ENCODE measurements around the gene LILRB1. TPM values are rescaled to one million over a fixed set of nuclear protein-coding genes. Genes with fewer than 3 reads are reported as not detected.
"Not testable (repeated sequence)": the region's sequence is repeated elsewhere in the genome, so short reads cannot be mapped to it uniquely, and the experiment has no call there.

The LILRB1 gene
- total RNA-seq, 2 donors from 2014 or later: 17.2 to 22.7 TPM

DNA sequence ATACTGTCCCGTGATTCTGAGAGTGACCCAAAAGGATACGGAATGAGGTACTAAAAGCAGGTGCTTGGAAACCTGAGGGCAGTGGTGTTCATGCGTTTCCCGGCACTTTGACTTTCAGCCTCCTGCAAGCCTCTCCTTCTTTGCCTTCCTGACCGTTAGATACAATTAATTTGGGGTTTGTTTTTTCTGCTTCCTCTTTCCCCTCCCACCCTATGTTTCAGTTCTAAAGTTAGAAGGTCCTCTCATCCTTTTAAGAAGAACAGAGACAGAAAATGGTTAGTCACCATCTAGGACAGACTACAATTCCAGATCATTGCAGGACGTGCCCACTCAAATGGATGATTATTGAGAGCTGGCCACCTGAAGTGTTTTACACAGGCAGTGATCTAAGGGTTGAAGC is 30.7 kb downstream of the LILRB1 start:
- no peaks in the 10 kb centered on the region for H3K36me3 Mint-ChIP-seq
- peaks cover 24 to 29% of the 10 kb centered on the region in 2 donors for H3K27me3 Mint-ChIP-seq
- H3K27ac Mint-ChIP-seq: no peak overlapping the region
- H3K9me3 Mint-ChIP-seq: no peaks in the 10 kb centered on the region
- H3K4me3 Mint-ChIP-seq: no peak overlapping the region
- DNase-seq (ENCODE audit: low spot score) (no peak), ATAC-seq (no peak)
- peaks cover 0 to 3% of the 10 kb centered on the region in 2 donors for H3K4me1 Mint-ChIP-seq (ENCODE audit: low read depth in 2 of 2)

DNA sequence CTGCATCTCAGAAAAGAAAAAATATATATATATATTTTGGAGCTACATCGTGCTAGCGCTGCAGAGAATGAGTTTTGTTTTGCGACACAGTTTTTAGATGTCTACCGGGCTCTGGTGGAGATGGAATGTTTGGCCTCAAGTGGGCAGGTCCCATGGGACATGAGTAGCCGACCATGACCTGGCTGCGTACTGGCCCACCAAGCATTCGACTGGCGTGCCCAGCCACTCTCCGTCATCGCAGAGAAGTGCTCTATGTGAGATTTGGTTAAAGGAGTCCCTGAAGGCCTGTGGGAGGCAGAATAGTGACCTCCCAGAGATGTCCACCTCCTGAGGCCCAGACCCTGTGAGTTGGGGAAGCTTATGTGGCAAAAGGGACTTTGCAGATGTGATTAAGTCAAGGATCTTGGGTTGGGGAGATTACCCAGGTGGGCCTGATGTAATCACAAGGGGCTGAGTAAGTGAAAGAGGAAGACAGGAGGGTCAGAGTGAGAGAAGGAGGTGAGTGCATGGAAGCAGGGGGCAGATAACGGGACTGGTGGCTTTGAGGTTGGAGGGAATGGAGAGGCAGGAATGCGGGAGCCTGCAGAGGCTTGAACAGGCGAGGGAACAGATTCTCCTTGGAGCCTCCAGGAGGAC is 31.7 kb downstream of the LILRB1 start:
- no peak overlapping the region for H3K4me3 Mint-ChIP-seq
- H3K27me3 Mint-ChIP-seq: peaks cover 24 to 26% of the 10 kb centered on the region in 2 donors
- peak overlapping the region in 1 of 2 donors; percentile 45 for H3K27ac Mint-ChIP-seq
- ATAC-seq: no peak
- peaks cover 0 to 3% of the 10 kb centered on the region in 2 donors for H3K4me1 Mint-ChIP-seq (ENCODE audit: low read depth in 2 of 2)
- DNase-seq (ENCODE audit: low spot score): no peak
- H3K9me3 Mint-ChIP-seq: no peaks in the 10 kb centered on the region
- H3K36me3 Mint-ChIP-seq: no peaks in the 10 kb centered on the region

- no peak for DNase-seq (ENCODE audit: low spot score)
- Mint-ChIP-seq H3K27me3 (peaks cover 24 to 27% of the 10 kb centered on the region in 2 donors), H3K27ac (peak within 1 kb of the TSS in 1 of 2 donors; percentile 45), H3K9me3 (no peaks in the 10 kb centered on the region), H3K36me3 (no peaks in the 10 kb centered on the region), H3K4me3 (no peak within 1 kb of the TSS), H3K4me1 (ENCODE audit: low read depth in 2 of 2) (peaks cover 0 to 3% of the 10 kb centered on the region in 2 donors)
- ATAC-seq: no peak
These were observed 32.4 kb downstream of the LILRB1 start, which contains the start of gene LILRB4 for GRCh38 chr19:54662730-54663129. LILRB4 (plus strand) TSS chr19:54662985; CDS start chr19:54663034, 49 bp downstream.

DNA sequence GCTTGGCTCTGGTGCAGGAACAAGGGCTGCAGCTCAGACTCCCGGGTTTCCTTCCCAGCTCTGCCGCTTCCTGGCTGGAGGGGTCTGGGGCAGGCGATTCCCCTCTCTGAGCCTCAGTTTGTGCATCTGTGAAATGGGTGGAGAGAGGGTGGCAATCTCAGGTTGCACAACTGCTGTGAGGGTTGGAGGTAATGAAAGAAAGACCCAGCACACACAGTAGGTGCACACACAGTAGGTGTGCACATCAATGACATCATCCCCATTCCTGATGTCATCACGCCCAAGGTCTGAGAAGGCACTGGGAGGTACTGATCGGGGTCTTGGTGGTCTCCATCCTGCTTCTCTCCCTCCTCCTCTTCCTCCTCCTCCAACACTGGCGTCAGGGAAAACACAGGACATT is 35.2 kb downstream of the LILRB1 start:
- DNase-seq (ENCODE audit: low spot score) (no peak), ATAC-seq (no peak)
- Mint-ChIP-seq H3K4me1 (ENCODE audit: low read depth in 2 of 2) (peaks cover 0 to 3% of the 10 kb centered on the region in 2 donors), H3K4me3 (no peak overlapping the region), H3K27ac (no peak overlapping the region), H3K27me3 (peaks cover 28 to 30% of the 10 kb centered on the region in 2 donors), H3K36me3 (peaks cover 7% of the 10 kb centered on the region), H3K9me3 (no peaks in the 10 kb centered on the region)

- Mint-ChIP-seq H3K4me1 (ENCODE audit: low read depth in 2 of 2) (no peaks in the 10 kb centered on the region), H3K27me3 (peaks cover 28 to 29% of the 10 kb centered on the region in 2 donors), H3K4me3 (no peak overlapping the region), H3K9me3 (no peaks in the 10 kb centered on the region), H3K36me3 (peaks cover 7% of the 10 kb centered on the region), H3K27ac (no peak overlapping the region)
- no peak for ATAC-seq
- DNase-seq (ENCODE audit: low spot score): no peak
These were observed 36.9 kb downstream of the LILRB1 start for GRCh38 chr19:54667217-54667616.

- ATAC-seq (no peak), DNase-seq (ENCODE audit: low spot score) (no peak)
- H3K36me3 Mint-ChIP-seq: peaks cover 7% of the 10 kb centered on the region
- H3K27me3 Mint-ChIP-seq: peaks cover 28% of the 10 kb centered on the region in 2 donors
- no peak overlapping the region for H3K4me3 Mint-ChIP-seq
- no peaks in the 10 kb centered on the region for H3K4me1 Mint-ChIP-seq (ENCODE audit: low read depth in 2 of 2)
- H3K9me3 Mint-ChIP-seq: no peaks in the 10 kb centered on the region
- H3K27ac Mint-ChIP-seq: no peak overlapping the region
These were observed 38.1 kb downstream of the LILRB1 start for GRCh38 chr19:54668353-54668752.

DNA sequence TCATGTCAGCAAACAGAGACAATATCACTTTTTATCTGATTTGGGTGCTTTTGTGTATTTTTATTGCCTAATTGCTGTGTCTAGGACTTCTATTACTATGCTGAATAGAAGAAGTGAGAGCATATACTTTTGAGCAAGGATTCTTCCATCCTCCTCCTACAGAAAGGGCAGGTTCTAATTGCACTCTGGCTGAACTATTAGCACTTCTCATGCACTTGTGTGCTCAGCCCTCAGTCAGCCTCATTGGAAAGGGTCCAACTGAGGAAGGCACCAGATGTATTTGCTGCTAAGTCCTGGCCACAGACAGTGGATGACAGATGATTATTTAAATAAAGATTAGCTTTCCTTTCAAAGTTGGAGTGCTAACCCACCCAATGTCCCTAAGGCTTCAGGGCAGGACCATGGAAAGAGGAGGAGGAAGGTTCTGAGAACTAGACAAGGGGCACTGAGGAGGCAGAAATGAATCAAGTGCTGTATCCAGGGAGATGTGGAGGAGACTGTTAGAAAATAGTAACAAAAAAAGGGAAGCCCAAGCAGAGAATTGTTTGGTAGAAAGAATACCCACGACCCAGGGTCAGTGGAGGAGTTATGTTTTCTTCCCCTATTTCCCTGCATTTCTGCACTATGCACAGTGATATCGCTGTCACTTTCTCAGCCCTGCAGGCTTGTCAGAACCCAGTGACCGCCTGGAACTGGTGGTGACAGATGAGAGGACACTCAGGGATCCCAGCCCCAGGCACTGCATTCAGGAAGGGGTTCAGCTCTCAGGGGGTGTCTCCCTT is 40.5 kb downstream of the LILRB1 start:
- H3K9me3 Mint-ChIP-seq: no peaks in the 10 kb centered on the region
- DNase-seq (ENCODE audit: low spot score) (no peak), ATAC-seq (no peak)
- H3K27ac Mint-ChIP-seq: no peak overlapping the region
- H3K4me1 Mint-ChIP-seq (ENCODE audit: low read depth in 2 of 2): peaks cover 0 to 2% of the 10 kb centered on the region in 2 donors
- no peak overlapping the region for H3K4me3 Mint-ChIP-seq
- H3K27me3 Mint-ChIP-seq: peaks cover 27 to 28% of the 10 kb centered on the region in 2 donors
- peaks cover 7% of the 10 kb centered on the region for H3K36me3 Mint-ChIP-seq

GRCh38 chr19:54673222-54673621 is 42.9 kb downstream of the LILRB1 start:
- Mint-ChIP-seq H3K27me3 (peaks cover 23 to 25% of the 10 kb centered on the region in 2 donors), H3K4me3 (no peak overlapping the region), H3K36me3 (peaks cover 4% of the 10 kb centered on the region), H3K9me3 (no peaks in the 10 kb centered on the region), H3K4me1 (ENCODE audit: low read depth in 2 of 2) (peaks cover 0 to 2% of the 10 kb centered on the region in 2 donors), H3K27ac (no peak overlapping the region)
- ATAC-seq (no peak), DNase-seq (ENCODE audit: low spot score) (no peak)

DNA sequence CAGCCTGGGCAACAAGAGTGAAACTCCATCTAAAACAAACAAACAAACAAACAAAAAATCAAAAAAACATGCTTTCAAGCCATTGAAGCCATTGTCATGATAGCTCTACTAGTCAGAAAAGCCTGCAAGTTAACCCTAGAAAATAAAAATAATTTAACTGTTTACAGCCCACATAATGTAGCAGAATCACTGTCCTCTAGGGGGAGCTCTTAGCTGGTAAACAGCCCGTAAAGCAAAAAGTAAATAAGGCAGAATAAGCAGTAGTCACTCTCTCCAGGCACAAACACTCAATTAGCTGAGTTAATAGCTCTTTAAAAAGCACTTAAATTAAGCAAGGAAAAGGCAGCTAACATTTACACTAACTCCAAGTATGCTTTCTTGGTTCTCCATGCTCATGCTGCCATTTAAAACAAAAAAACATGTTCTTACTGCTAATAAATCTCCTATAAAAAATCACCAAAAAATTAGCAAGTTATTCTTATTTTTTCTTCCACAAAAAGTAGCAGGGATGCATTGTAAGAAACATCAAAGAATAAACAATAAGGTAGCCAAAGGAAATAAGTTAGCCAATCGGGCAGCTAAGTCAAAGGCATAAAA is 43.8 kb downstream of the LILRB1 start:
- Mint-ChIP-seq H3K4me3 (no peak overlapping the region), H3K36me3 (no peaks in the 10 kb centered on the region), H3K27me3 (peaks cover 27 to 30% of the 10 kb centered on the region in 2 donors), H3K9me3 (no peaks in the 10 kb centered on the region), H3K4me1 (ENCODE audit: low read depth in 2 of 2) (peaks cover 0 to 2% of the 10 kb centered on the region in 2 donors), H3K27ac (peak overlapping the region in 1 of 2 donors; percentile 28)
- DNase-seq (ENCODE audit: low spot score) (no peak), ATAC-seq (no peak)

GRCh38 chr19:54676210-54676834 is 46.0 kb downstream of the LILRB1 start:
- not testable (repeated sequence) for H3K4me3 Mint-ChIP-seq; DNase-seq (ENCODE audit: low spot score); H3K9me3 Mint-ChIP-seq; H3K4me1 Mint-ChIP-seq (ENCODE audit: low read depth in 2 of 2); ATAC-seq; H3K36me3 Mint-ChIP-seq; H3K27ac Mint-ChIP-seq
- peaks cover 19% of the 10 kb centered on the region in 2 donors for H3K27me3 Mint-ChIP-seq

DNA sequence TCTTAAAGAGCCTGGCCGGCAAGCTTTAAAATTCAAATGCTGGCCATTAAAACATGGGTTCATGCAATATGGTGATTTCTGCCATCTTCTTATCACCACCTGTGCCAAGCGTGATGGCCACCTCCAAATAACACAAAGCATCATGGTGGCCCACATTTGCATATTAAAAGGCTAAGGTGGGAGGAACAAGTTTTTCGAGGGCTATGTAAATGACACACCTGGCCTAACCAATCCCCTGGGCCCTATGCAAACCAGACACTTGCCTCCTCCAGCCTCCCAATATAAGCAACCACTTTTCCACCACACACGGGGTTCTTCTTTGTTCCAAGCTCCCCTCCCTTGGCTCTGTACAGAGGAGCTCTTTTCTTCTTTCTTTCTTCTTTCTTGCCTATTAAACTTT is 46.9 kb downstream of the LILRB1 start:
- Mint-ChIP-seq H3K4me3 (no peak overlapping the region), H3K9me3 (no peaks in the 10 kb centered on the region), H3K4me1 (ENCODE audit: low read depth in 2 of 2) (peaks cover 0 to 2% of the 10 kb centered on the region in 2 donors), H3K27ac (no peak overlapping the region), H3K27me3 (peaks cover 21 to 25% of the 10 kb centered on the region in 2 donors), H3K36me3 (no peaks in the 10 kb centered on the region)
- no peak for ATAC-seq
- no peak for DNase-seq (ENCODE audit: low spot score)

DNA sequence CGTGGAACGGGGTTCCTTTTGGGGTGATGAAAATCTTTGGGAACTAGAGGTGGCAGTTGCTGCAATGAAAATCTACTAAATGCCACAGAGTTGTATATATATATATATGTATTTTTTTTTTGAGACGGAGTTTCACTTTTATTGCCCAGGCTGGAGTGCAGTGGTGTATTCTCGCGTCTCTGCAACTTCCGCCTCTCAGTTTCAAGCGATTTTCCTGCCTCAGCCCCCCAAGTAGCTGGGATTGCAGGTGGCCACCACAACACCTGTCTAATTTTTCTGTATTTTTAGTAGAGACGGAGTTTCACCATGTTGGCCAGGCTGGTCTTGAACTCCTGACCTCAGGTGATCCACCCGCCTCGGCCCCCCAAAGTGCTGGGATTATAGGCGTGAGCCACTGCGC is 51.3 kb downstream of the LILRB1 start:
- not testable (repeated sequence) for H3K27ac Mint-ChIP-seq; DNase-seq (ENCODE audit: low spot score); H3K4me3 Mint-ChIP-seq; H3K36me3 Mint-ChIP-seq; H3K9me3 Mint-ChIP-seq; ATAC-seq; H3K4me1 Mint-ChIP-seq (ENCODE audit: low read depth in 2 of 2)
- H3K27me3 Mint-ChIP-seq: peaks cover 32 to 33% of the 10 kb centered on the region in 2 donors

GRCh38 chr19:54682306-54682856 is 52.1 kb downstream of the LILRB1 start:
- DNase-seq (ENCODE audit: low spot score): no peak
- peaks cover 32 to 39% of the 10 kb centered on the region in 2 donors for H3K27me3 Mint-ChIP-seq
- no peaks in the 10 kb centered on the region for H3K36me3 Mint-ChIP-seq
- ATAC-seq: no peak
- H3K9me3 Mint-ChIP-seq: peaks cover 3% of the 10 kb centered on the region
- H3K4me1 Mint-ChIP-seq (ENCODE audit: low read depth in 2 of 2): no peaks in the 10 kb centered on the region
- no peak overlapping the region for H3K4me3 Mint-ChIP-seq
- H3K27ac Mint-ChIP-seq: no peak overlapping the region

All from natural killer cell treated with Interleukin-12 subunit alpha and Interleukin-12 subunit beta and Interleukin-15 and Interleukin-18, amount 100 ng/mL, for 72 hours (primary cell).